SU-DHL-6 (cell line): Measurements from ENCODE around the gene SPNS3.
A peak's percentile ranks its signal among the peaks of the same experiment; 100 is the strongest.

Source experiments
- H2AFZ ChIP-seq: fragments of 200-600 bp; sonication (generic); 2 replicates; pipeline ENCODE4 v1.6.1; 2014; ENCODE audit warnings: low read depth, mild to moderate bottlenecking, moderate library complexity, mixed read lengths, antibody characterized with exemption, low read length; ENCODE audit not compliant: severe bottlenecking
- H3F3A ChIP-seq: fragments of 200-600 bp; shearing (Covaris generic); 2 replicates; pipeline ENCODE4 v1.6.0; 2016; ENCODE audit warnings: antibody characterized with exemption, mild to moderate bottlenecking; ENCODE audit not compliant: insufficient read depth
- H3K27ac ChIP-seq: fragments of 200-600 bp; sonication (generic); 2 replicates; pipeline ENCODE4 v1.5.1; 2016; ENCODE audit warnings: low read depth, mild to moderate bottlenecking, low read length, moderate library complexity, mixed read lengths
- H3K27me3 ChIP-seq: fragments of 200-600 bp; sonication (generic), shearing (Covaris generic); 2 replicates; pipeline ENCODE4 v1.6.0; 2014; ENCODE audit warnings: mild to moderate bottlenecking, low read length
- H3K36me3 ChIP-seq: fragments of 200-600 bp; sonication (generic); 2 replicates; pipeline ENCODE4 v1.6.1; 2014; ENCODE audit warnings: mild to moderate bottlenecking, low read length, mixed read lengths
- H3K4me2 ChIP-seq: fragments of 300-600, 200-600 bp; shearing (Covaris generic), sonication (generic); 2 replicates; pipeline ENCODE4 v1.6.0; 2014; ENCODE audit warnings: low read length, low read depth, mild to moderate bottlenecking; ENCODE audit not compliant: poor library complexity, severe bottlenecking
- H3K4me3 ChIP-seq: fragments of 200-600 bp; sonication (generic); 2 replicates; pipeline ENCODE4 v1.5.1; 2014; ENCODE audit warnings: antibody characterized with exemption, low read length, mild to moderate bottlenecking, mixed read lengths; ENCODE audit not compliant: insufficient read depth, poor library complexity, severe bottlenecking
- H3K79me2 ChIP-seq: fragments of 200-600 bp; sonication (generic); 2 replicates; pipeline ENCODE4 v1.6.1; 2014; ENCODE audit warnings: mild to moderate bottlenecking, low read length, moderate library complexity; ENCODE audit not compliant: insufficient read depth
- H3K9ac ChIP-seq: fragments of 200-600 bp; sonication (generic); 2 replicates; pipeline ENCODE4 v1.7.0; 2014; ENCODE audit warnings: mild to moderate bottlenecking, low read length
- H3K9me2 ChIP-seq: fragments of 200-600 bp; sonication (generic); replicated peaks from 2 replicates; pipeline ENCODE4 v1.6.1; 2014; ENCODE audit warnings: low read length; ENCODE audit not compliant: insufficient read depth
- H3K9me3 ChIP-seq: fragments of 200-600 bp; sonication (generic); 2 replicates; pipeline ENCODE4 v1.6.1; 2014; ENCODE audit warnings: low read length, mixed read lengths; ENCODE audit not compliant: insufficient read depth
- H4K20me1 ChIP-seq: fragments of 200-600 bp; sonication (generic); 2 replicates; pipeline ENCODE4 v1.6.1; 2014; ENCODE audit warnings: low read depth, mild to moderate bottlenecking, antibody characterized with exemption, low read length, moderate library complexity, mixed read lengths
- EZH2phosphoT487 ChIP-seq: fragments of 200-600 bp; sonication (generic), shearing (Covaris generic); conservative IDR thresholded peaks from 2 replicates; pipeline ENCODE4 v1.6.1; 2018; ENCODE audit warnings: mild to moderate bottlenecking, antibody characterized with exemption, low read length, moderate library complexity, mixed read lengths
- TF ChIP-seq, protein P1 (sequence below): fragments of 200-600 bp; sonication (generic); IDR thresholded peaks from one replicate; pipeline ENCODE4 v1.5.1; 2017; ENCODE audit warnings: antibody characterized with exemption, mild to moderate bottlenecking, low read length, moderate library complexity; ENCODE audit not compliant: insufficient read depth, poor library complexity, severe bottlenecking

Gene SPNS3

DNA sequence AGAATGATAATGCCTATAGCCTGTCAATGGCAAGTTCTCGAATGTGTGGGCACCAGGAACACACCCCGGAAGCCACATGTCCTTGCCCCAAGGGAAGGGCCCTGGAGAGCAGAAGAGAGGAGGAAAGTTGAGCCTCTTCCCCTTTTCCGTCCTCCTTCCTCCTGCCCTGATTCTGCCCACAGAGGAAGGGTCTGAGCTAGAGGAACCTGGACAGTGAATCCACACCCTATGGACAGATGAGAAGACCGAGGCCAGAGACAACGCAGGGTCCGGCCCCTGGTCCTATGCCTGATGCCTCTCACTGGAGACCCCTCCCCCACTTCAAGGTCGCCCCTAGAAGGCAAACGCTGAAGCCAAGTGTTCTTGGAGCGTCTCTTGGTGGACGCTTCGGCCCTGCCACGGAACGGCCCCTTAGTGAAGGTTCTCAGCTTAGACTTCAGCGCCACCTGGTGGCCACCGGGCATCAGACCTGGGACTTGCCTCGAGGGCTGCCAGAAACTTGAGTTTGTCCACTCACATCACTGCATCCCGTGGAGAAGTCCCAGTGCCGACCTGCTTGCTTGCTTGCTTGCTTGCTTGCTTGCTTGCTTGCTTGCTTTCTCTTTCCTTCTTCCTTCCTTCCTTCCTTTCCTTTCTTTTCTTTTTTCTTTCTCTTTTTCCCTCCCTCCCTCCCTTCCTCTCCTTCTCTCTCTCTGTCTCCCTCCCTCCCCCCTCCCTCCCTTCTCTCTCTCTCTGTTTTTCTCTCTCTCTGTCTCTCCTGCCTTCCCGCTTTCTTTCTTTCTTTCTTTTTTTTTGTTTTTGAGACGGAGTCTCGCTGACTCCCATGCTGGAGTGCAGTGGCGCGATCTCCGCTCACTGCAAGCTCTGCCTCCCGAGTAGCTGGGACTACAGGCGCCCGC, 20.6 kb upstream of the SPNS3 start:
- H3K27ac ChIP-seq = no peak overlapping the region
- no peaks in the 10 kb centered on the region for H3K9me3 ChIP-seq
- H4K20me1 ChIP-seq = no peaks in the 10 kb centered on the region
- peak overlapping the region; percentile 27; the same call in 1 of the 2 replicates for H3K9ac ChIP-seq
- H3K9me2 ChIP-seq = no peaks in the 10 kb centered on the region
- no peaks in the 10 kb centered on the region; the same call in 1 of the 2 replicates for H3K27me3 ChIP-seq
- H3F3A ChIP-seq = no peaks in the 10 kb centered on the region
- no peak for TF ChIP-seq EZH2phosphoT487
- TF ChIP-seq, protein P1, sequence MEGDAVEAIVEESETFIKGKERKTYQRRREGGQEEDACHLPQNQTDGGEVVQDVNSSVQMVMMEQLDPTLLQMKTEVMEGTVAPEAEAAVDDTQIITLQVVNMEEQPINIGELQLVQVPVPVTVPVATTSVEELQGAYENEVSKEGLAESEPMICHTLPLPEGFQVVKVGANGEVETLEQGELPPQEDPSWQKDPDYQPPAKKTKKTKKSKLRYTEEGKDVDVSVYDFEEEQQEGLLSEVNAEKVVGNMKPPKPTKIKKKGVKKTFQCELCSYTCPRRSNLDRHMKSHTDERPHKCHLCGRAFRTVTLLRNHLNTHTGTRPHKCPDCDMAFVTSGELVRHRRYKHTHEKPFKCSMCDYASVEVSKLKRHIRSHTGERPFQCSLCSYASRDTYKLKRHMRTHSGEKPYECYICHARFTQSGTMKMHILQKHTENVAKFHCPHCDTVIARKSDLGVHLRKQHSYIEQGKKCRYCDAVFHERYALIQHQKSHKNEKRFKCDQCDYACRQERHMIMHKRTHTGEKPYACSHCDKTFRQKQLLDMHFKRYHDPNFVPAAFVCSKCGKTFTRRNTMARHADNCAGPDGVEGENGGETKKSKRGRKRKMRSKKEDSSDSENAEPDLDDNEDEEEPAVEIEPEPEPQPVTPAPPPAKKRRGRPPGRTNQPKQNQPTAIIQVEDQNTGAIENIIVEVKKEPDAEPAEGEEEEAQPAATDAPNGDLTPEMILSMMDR = peak; percentile 80
- peak overlapping the region; percentile 40 for H3K4me2 ChIP-seq
- peak overlapping the region; percentile 78 for H2AFZ ChIP-seq
- peak overlapping the region; percentile 1 for H3K4me3 ChIP-seq
- no peaks in the 10 kb centered on the region for H3K36me3 ChIP-seq
- H3K79me2 ChIP-seq = no peaks in the 10 kb centered on the region

DNA sequence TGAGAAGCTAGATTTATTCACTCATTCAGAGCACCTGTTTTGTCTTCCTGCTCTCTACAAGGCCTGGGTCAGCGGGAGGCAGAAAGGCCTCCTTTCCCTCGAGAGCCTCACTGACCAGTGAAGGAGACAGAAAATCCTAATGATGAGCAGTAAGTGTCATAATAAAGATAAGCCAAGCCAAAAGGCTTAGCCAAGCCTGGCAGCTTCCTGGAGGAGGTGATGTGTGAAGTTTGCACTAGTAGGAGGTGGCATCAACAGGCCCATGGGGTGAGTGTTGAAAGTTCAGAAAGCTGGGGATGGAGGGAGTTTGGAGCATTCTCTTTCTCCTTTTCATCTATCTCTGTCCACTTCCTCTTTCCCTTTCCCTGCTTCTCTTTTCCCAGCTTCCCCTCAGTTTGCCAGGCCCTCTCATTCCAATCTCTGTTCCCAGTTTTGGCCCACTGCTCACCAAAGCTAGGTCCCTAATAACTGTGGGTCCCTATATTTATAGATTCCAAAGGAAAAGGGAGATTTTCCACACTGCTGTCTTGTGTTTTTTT, 16.5 kb upstream of the SPNS3 start:
- no peaks in the 10 kb centered on the region for H4K20me1 ChIP-seq
- H3K9me2 ChIP-seq = no peaks in the 10 kb centered on the region
- H3F3A ChIP-seq = no peaks in the 10 kb centered on the region
- H3K9me3 ChIP-seq = no peaks in the 10 kb centered on the region
- H3K27ac ChIP-seq = no peak overlapping the region
- no peaks in the 10 kb centered on the region; the same call in 1 of the 2 replicates for H3K27me3 ChIP-seq
- no peak overlapping the region for H2AFZ ChIP-seq
- no peaks in the 10 kb centered on the region for H3K79me2 ChIP-seq
- no peak overlapping the region for H3K4me2 ChIP-seq
- no peak overlapping the region for H3K4me3 ChIP-seq
- no peaks in the 10 kb centered on the region for H3K36me3 ChIP-seq
- TF ChIP-seq, protein P1 = no peak
- no peak for TF ChIP-seq EZH2phosphoT487
- H3K9ac ChIP-seq = no peak overlapping the region

DNA sequence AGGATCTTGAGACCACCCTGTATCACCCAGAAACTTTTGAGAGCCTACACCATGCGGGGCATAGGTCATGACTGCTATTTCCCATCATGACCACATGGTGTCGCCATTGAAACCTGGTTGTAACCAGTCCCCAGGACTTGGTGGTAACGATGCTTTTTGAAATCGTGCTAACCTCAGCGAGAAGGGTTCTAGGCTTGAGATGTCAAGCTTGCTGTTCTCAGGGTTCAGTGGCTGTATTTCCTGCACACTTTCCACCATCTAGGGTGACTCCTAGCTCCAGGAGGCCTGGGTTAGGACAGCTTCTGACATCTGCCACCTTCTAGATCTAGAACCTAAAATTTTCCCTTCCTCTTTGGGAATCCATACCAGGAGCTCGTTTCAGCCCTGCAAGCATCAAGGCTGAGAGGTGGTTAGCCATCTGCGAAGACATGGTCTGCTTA, 13.0 kb upstream of the SPNS3 start:
- no peak overlapping the region; the same call in 1 of the 2 replicates for H3K9ac ChIP-seq
- H3F3A ChIP-seq = no peaks in the 10 kb centered on the region
- no peak for TF ChIP-seq EZH2phosphoT487
- TF ChIP-seq, protein P1 = peak; percentile 79
- peak overlapping the region; percentile 43 for H2AFZ ChIP-seq
- H3K9me3 ChIP-seq = no peaks in the 10 kb centered on the region
- no peaks in the 10 kb centered on the region for H3K79me2 ChIP-seq
- H3K27ac ChIP-seq = peak overlapping the region; percentile 29; the same call in 1 of the 2 replicates
- H3K27me3 ChIP-seq = no peaks in the 10 kb centered on the region; the same call in 1 of the 2 replicates
- no peaks in the 10 kb centered on the region for H4K20me1 ChIP-seq
- no peaks in the 10 kb centered on the region for H3K36me3 ChIP-seq
- no peak overlapping the region for H3K4me3 ChIP-seq
- H3K9me2 ChIP-seq = no peaks in the 10 kb centered on the region
- peak overlapping the region; percentile 28 for H3K4me2 ChIP-seq
